HepG2 (cell line): ENCODE data around the gene ANKZF1. TPM values are rescaled to one million over a fixed set of nuclear protein-coding genes. Genes with fewer than 3 reads are reported as not detected.

ENCODE experiments used
- EEA1 ChIP-seq: sonication (generic); formaldehyde crosslinking; IDR thresholded peaks from 2 replicates; pipeline ENCODE4 v1.5.1; 2020; ENCODE audit warnings: mild to moderate bottlenecking, missing genetic modification reagents, borderline replicate concordance
- JUN ChIP-seq: sonication (generic); formaldehyde crosslinking; IDR thresholded peaks from 2 replicates; pipeline ENCODE4 v1.4.0; 2020; ENCODE audit warnings: mild to moderate bottlenecking, missing genetic modification reagents
- KAT7 ChIP-seq: IDR thresholded peaks from 2 replicates; pipeline ENCODE4 v1.6.1; 2018; ENCODE audit warnings: borderline replicate concordance, missing compliant biosample characterization
- ZBTB2 ChIP-seq: sonication (generic); formaldehyde crosslinking; IDR thresholded peaks from 2 replicates; pipeline ENCODE4 v1.8.0; 2022; ENCODE audit warnings: low read depth, missing genetic modification reagents
- ZBTB26 ChIP-seq: IDR thresholded peaks from 2 replicates; pipeline ENCODE4 v1.6.1; 2016; ENCODE audit warnings: missing compliant biosample characterization, missing genetic modification reagents, borderline replicate concordance
- ZBTB37 ChIP-seq: sonication (generic); formaldehyde crosslinking; IDR thresholded peaks from 2 replicates; pipeline ENCODE4 v1.4.0; 2020; ENCODE audit warnings: mild to moderate bottlenecking, missing genetic modification reagents
- ZC3H13 ChIP-seq: sonication (generic); formaldehyde crosslinking; IDR thresholded peaks from 2 replicates; pipeline ENCODE4 v1.8.1; 2023; ENCODE audit warnings: mild to moderate bottlenecking, missing genetic modification reagents, moderate library complexity
- ZNF264 ChIP-seq: sonication (generic); formaldehyde crosslinking; IDR thresholded peaks from 2 replicates; pipeline ENCODE4 v1.4.0; 2020; ENCODE audit warnings: missing genetic modification reagents
- polyA plus RNA-seq, 8 experiments: library from polyadenylated mRNA; depleted of rRNA in 3 of 8; stranded (reverse) in 7 of 8; unstranded in 1 of 8; fragments of >200 nt; fragmentation: Illumina TruSeq in 4 of 8; extraction: Trizol in 4 of 8; gene quantifications; 2 replicates each; pipeline versions ENCODE4 v1.2.1 to v1.2.3, GENCODE V29; 2011 to 2016; ENCODE audit warnings: low read depth in 4 of 8, missing spikeins in 1 of 8, mixed read lengths in 1 of 8; ENCODE audit not compliant: insufficient read depth in 1 of 8
- total RNA-seq, 5 experiments: library from RNA; depleted of rRNA; stranded (reverse); fragments of >200 nt; fragmentation: Illumina TruSeq; extraction: Trizol; gene quantifications; 2 replicates each; pipeline ENCODE4 v1.2.3, GENCODE V29; 2016; ENCODE audit warnings: low read depth in 1 of 5
- TF ChIP-seq, protein P1 (sequence below): sonication (generic); formaldehyde crosslinking; IDR thresholded peaks from 2 replicates; pipeline ENCODE4 v1.4.0; 2020; ENCODE audit warnings: missing genetic modification reagents
- TF ChIP-seq, protein P2 (sequence below): sonication (generic); formaldehyde crosslinking; IDR thresholded peaks from 2 replicates; pipeline ENCODE4 v1.5.1; 2020; ENCODE audit warnings: mild to moderate bottlenecking, missing genetic modification reagents, moderate library complexity
- TF ChIP-seq, protein P3 (sequence below): sonication (generic); formaldehyde crosslinking; IDR thresholded peaks from 2 replicates; pipeline ENCODE4 v1.4.0; 2020; ENCODE audit warnings: missing genetic modification reagents

Gene ANKZF1
- total and polyA plus RNA-seq, 2 of the 13 experiments (the other 11 are each of a cell fraction or from before 2014, with no cell fraction given), result 25.3 to 128 TPM

DNA sequence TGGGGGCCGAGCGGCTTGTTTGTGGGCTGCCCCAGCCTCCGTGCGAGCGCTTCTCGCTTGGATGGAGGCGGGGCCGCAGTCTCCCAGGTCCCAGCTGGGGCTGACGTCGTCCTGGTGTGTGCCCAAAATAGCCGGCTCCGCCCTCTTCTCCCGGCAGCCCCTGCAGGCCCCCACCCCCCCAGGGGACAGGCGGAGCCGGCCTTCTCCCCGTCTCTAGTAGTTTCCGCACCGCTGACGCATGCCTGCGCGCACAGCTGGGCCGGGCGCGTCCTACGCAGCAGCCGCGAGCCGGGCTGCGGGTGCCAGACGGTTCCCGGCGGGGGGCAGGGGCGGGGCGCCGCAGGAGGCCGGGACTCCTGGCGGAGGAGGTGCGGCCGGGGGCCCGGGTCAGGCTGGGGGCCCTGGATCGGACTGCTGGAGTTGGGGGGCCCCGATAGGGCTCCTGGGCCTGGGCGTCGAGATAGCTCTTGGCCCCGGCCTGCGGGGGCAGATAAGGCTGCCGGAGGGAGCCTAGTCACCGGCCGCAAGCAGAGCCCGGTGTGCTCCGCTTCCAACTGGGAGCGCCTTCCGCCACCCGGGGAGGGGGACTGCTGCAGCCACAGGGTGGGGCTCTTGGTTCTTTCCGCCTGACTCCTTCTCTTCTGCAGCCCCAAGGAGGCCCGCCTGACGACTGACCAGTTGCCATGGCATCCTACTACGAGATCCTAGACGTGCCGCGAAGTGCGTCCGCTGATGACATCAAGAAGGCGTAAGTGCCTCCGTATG is 49.7 kb downstream of the ANKZF1 start, which contains the start of gene DNAJB2 (continued):
- TF ChIP-seq, protein P1, sequence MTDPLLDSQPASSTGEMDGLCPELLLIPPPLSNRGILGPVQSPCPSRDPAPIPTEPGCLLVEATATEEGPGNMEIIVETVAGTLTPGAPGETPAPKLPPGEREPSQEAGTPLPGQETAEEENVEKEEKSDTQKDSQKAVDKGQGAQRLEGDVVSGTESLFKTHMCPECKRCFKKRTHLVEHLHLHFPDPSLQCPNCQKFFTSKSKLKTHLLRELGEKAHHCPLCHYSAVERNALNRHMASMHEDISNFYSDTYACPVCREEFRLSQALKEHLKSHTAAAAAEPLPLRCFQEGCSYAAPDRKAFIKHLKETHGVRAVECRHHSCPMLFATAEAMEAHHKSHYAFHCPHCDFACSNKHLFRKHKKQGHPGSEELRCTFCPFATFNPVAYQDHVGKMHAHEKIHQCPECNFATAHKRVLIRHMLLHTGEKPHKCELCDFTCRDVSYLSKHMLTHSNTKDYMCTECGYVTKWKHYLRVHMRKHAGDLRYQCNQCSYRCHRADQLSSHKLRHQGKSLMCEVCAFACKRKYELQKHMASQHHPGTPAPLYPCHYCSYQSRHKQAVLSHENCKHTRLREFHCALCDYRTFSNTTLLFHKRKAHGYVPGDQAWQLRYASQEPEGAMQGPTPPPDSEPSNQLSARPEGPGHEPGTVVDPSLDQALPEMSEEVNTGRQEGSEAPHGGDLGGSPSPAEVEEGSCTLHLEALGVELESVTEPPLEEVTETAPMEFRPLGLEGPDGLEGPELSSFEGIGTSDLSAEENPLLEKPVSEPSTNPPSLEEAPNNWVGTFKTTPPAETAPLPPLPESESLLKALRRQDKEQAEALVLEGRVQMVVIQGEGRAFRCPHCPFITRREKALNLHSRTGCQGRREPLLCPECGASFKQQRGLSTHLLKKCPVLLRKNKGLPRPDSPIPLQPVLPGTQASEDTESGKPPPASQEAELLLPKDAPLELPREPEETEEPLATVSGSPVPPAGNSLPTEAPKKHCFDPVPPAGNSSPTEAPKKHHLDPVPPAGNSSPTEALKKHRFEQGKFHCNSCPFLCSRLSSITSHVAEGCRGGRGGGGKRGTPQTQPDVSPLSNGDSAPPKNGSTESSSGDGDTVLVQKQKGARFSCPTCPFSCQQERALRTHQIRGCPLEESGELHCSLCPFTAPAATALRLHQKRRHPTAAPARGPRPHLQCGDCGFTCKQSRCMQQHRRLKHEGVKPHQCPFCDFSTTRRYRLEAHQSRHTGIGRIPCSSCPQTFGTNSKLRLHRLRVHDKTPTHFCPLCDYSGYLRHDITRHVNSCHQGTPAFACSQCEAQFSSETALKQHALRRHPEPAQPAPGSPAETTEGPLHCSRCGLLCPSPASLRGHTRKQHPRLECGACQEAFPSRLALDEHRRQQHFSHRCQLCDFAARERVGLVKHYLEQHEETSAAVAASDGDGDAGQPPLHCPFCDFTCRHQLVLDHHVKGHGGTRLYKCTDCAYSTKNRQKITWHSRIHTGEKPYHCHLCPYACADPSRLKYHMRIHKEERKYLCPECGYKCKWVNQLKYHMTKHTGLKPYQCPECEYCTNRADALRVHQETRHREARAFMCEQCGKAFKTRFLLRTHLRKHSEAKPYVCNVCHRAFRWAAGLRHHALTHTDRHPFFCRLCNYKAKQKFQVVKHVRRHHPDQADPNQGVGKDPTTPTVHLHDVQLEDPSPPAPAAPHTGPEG (CRISPR knock-in tag), result peak; percentile 83
- TF ChIP-seq JUN (CRISPR knock-in tag), result peak; percentile 71; the same call in 1 of the 2 replicates
- peak; percentile 69 for TF ChIP-seq ZBTB26
- no peak for TF ChIP-seq ZBTB37 (CRISPR knock-in tag)
- peak; percentile 86 for TF ChIP-seq KAT7 (CRISPR knock-in tag)
- peak; percentile 85 for TF ChIP-seq EEA1 (CRISPR knock-in tag)
- TF ChIP-seq, protein P2, sequence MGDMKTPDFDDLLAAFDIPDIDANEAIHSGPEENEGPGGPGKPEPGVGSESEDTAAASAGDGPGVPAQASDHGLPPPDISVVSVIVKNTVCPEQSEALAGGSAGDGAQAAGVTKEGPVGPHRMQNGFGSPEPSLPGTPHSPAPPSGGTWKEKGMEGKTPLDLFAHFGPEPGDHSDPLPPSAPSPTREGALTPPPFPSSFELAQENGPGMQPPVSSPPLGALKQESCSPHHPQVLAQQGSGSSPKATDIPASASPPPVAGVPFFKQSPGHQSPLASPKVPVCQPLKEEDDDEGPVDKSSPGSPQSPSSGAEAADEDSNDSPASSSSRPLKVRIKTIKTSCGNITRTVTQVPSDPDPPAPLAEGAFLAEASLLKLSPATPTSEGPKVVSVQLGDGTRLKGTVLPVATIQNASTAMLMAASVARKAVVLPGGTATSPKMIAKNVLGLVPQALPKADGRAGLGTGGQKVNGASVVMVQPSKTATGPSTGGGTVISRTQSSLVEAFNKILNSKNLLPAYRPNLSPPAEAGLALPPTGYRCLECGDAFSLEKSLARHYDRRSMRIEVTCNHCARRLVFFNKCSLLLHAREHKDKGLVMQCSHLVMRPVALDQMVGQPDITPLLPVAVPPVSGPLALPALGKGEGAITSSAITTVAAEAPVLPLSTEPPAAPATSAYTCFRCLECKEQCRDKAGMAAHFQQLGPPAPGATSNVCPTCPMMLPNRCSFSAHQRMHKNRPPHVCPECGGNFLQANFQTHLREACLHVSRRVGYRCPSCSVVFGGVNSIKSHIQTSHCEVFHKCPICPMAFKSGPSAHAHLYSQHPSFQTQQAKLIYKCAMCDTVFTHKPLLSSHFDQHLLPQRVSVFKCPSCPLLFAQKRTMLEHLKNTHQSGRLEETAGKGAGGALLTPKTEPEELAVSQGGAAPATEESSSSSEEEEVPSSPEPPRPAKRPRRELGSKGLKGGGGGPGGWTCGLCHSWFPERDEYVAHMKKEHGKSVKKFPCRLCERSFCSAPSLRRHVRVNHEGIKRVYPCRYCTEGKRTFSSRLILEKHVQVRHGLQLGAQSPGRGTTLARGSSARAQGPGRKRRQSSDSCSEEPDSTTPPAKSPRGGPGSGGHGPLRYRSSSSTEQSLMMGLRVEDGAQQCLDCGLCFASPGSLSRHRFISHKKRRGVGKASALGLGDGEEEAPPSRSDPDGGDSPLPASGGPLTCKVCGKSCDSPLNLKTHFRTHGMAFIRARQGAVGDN (CRISPR knock-in tag), result peak; percentile 98
- peak; percentile 56; the same call in 1 of the 2 replicates for TF ChIP-seq ZC3H13
- TF ChIP-seq ZBTB2 (CRISPR knock-in tag), result peak; percentile 84
- TF ChIP-seq ZNF264 (CRISPR knock-in tag), result peak; percentile 85
- TF ChIP-seq, protein P3, sequence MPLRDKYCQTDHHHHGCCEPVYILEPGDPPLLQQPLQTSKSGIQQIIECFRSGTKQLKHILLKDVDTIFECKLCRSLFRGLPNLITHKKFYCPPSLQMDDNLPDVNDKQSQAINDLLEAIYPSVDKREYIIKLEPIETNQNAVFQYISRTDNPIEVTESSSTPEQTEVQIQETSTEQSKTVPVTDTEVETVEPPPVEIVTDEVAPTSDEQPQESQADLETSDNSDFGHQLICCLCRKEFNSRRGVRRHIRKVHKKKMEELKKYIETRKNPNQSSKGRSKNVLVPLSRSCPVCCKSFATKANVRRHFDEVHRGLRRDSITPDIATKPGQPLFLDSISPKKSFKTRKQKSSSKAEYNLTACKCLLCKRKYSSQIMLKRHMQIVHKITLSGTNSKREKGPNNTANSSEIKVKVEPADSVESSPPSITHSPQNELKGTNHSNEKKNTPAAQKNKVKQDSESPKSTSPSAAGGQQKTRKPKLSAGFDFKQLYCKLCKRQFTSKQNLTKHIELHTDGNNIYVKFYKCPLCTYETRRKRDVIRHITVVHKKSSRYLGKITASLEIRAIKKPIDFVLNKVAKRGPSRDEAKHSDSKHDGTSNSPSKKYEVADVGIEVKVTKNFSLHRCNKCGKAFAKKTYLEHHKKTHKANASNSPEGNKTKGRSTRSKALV (CRISPR knock-in tag), result peak; percentile 82
